A549 (cell line): ENCODE results near the gene TCF12.

ENCODE experiments used
- CBX2 ChIP-seq: fragments of 200-600 bp; sonication (generic); IDR thresholded peaks from 2 replicates; pipeline ENCODE4 v1.6.1; 2016; ENCODE audit warnings: low read depth, mild to moderate bottlenecking, borderline replicate concordance
- CTCF ChIP-seq: fragments of >200 bp; sonication (Bioruptor Twin); formaldehyde crosslinking; IDR thresholded peaks from 3 replicates; pipeline ENCODE4 v1.5.1; 2016
- FOXS1 ChIP-seq: fragments of 250-450 bp; sonication (Bioruptor Pico); IDR thresholded peaks from 2 replicates; pipeline ENCODE4 v1.5.0; 2020; ENCODE audit warnings: mild to moderate bottlenecking, moderate library complexity
- POLR2A ChIP-seq: IDR thresholded peaks from 2 replicates; pipeline ENCODE4 v1.6.1; 2012; ENCODE audit warnings: mild to moderate bottlenecking, low read length
- REST ChIP-seq: fragments of 200-600 bp; sonication (generic); IDR thresholded peaks from 2 replicates; pipeline ENCODE4 v1.6.1; 2016; ENCODE audit warnings: antibody characterized with exemption, mild to moderate bottlenecking, moderate library complexity

- TF ChIP-seq CTCF (no peak), REST (no peak), FOXS1 (CRISPR knock-in tag) (no peak), CBX2 (no peak), POLR2A (no peak)
These were observed 355.0 kb downstream of the TCF12 start for GRCh38 chr15:57273402-57273801.
